Esophagus muscularis mucosa (tissue), 4 donors: Measurements from ENCODE around the gene FNDC1.

Experiments
- EP300 ChIP-seq: sonication (generic); formaldehyde crosslinking; IDR thresholded peaks from one replicate; pipeline ENCODE4 v1.6.1; 2017; ENCODE audit warnings: antibody characterized with exemption
- POLR2A ChIP-seq: fragments of 450-650 bp; IDR thresholded peaks from one replicate; pipeline ENCODE4 v1.6.1; 2017; ENCODE audit warnings: antibody characterized with exemption, moderate library complexity, mild to moderate bottlenecking, low read depth
- POLR2AphosphoS5 ChIP-seq, 2 donors: sonication (generic); formaldehyde crosslinking; IDR thresholded peaks; one replicate each; pipeline ENCODE4 v1.6.1; 2017; ENCODE audit warnings: antibody characterized with exemption in 2 of 2
- TF ChIP-seq, protein P1 (sequence below), 3 experiments: fragments of 200-600 bp in 2 of 3; fragments of 450-650 bp in 1 of 3; sonication (generic) in 2 of 3; IDR thresholded peaks; one replicate each; pipeline ENCODE4 v1.5.1; 2017 to 2019; ENCODE audit warnings: antibody characterized with exemption in 3 of 3, mild to moderate bottlenecking in 2 of 3, moderate library complexity in 1 of 3

- TF ChIP-seq, protein P1, sequence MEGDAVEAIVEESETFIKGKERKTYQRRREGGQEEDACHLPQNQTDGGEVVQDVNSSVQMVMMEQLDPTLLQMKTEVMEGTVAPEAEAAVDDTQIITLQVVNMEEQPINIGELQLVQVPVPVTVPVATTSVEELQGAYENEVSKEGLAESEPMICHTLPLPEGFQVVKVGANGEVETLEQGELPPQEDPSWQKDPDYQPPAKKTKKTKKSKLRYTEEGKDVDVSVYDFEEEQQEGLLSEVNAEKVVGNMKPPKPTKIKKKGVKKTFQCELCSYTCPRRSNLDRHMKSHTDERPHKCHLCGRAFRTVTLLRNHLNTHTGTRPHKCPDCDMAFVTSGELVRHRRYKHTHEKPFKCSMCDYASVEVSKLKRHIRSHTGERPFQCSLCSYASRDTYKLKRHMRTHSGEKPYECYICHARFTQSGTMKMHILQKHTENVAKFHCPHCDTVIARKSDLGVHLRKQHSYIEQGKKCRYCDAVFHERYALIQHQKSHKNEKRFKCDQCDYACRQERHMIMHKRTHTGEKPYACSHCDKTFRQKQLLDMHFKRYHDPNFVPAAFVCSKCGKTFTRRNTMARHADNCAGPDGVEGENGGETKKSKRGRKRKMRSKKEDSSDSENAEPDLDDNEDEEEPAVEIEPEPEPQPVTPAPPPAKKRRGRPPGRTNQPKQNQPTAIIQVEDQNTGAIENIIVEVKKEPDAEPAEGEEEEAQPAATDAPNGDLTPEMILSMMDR (IDR thresholded peaks at IDR 0.05): no peak
- TF ChIP-seq POLR2A: no peak
- TF ChIP-seq POLR2AphosphoS5 (IDR thresholded peaks at IDR 0.05): no peak
- TF ChIP-seq EP300: no peak
Observed at GRCh38 chr6:159279790-159280277, 110.6 kb downstream of the FNDC1 start.
